HepG2 (cell line): ENCODE results near the gene C16orf90. TPM values are rescaled to one million over a fixed set of nuclear protein-coding genes. Genes with fewer than 3 reads are reported as not detected.

Source experiments
- ATAC-seq: fragments of 200-7000 bp; cut with Tn5 transposase; 3 replicates; pipeline ENCODE4 v1.9.1; 2020; ENCODE audit warnings: mild to moderate bottlenecking, moderate library complexity
- BruUV-seq: library from RNA; stranded (reverse); fragments of 400-500 nt; replicated peaks from 2 replicates; lab custom pipeline; 2021; lab: Mats Ljungman, UMichigan
- CTCF ChIA-PET: fragments of 300-600 bp; formaldehyde crosslinking; extraction: SDS; loops from one replicate; lab custom pipeline; 2021; ENCODE audit warnings: low total read pairs, inconsistent platforms, low intra/inter-chr PET ratio; lab: Yijun Ruan, JAX
- POLR2A ChIA-PET: fragments of 350-600 bp; sonication (Branson Sonifier 250); formaldehyde crosslinking; loops from one replicate; lab custom pipeline; 2020; ENCODE audit warnings: antibody characterized with exemption, inconsistent platforms; lab: Yijun Ruan, JAX
- DNase-seq: peaks from one replicate; pipeline ENCODE4 v3.0.0-alpha.2; 2015; ENCODE audit warnings: low spot score
- FAIRE-seq: peaks from 3 replicates; lab custom pipeline; 2011; peaks lifted over from hg19 to GRCh38; lab: Jason Lieb, UNC
- H2AFZ ChIP-seq: one replicate; pipeline ENCODE4 v1.6.1; 2011; ENCODE audit warnings: low read length, inconsistent platforms
- H3K27ac ChIP-seq: fragments of 300-600 bp; 3 replicates; pipeline ENCODE4 v1.8.0; 2011; ENCODE audit warnings: mixed run types, mild to moderate bottlenecking, mixed read lengths, low read length, inconsistent platforms; ENCODE audit not compliant: insufficient read depth; ENCODE audit errors: extremely low read length
- H3K27me3 ChIP-seq, 2 experiments: fragments of 200-600 bp in 1 of 2; 2 replicates in 1 of 2; 3 replicates in 1 of 2; pipeline versions ENCODE4 v1.6.0 to v1.8.0; 2011; ENCODE audit warnings: low read length in 2 of 2, mild to moderate bottlenecking in 2 of 2, moderate library complexity in 2 of 2, inconsistent platforms in 1 of 2; ENCODE audit not compliant: insufficient read depth in 2 of 2, control insufficient read depth in 1 of 2
- H3K36me3 ChIP-seq, 2 experiments: fragments of 200-600 bp in 1 of 2; replicated peaks in 1 of 2; 2 replicates in 1 of 2; 3 replicates in 1 of 2; pipeline versions ENCODE4 v1.5.1 to v1.8.0; 2011; ENCODE audit warnings: low read length in 2 of 2, inconsistent platforms in 1 of 2; ENCODE audit not compliant: insufficient read depth in 2 of 2, control insufficient read depth in 1 of 2
- H3K4me1 ChIP-seq: 2 replicates; pipeline ENCODE4 v1.5.1; 2012; ENCODE audit warnings: low read length, inconsistent platforms; ENCODE audit not compliant: insufficient read depth
- H3K4me2 ChIP-seq: 2 replicates; pipeline ENCODE4 v1.6.0; 2011; ENCODE audit warnings: low read depth, low read length, inconsistent platforms
- H3K4me3 ChIP-seq, 3 experiments: fragments of 200-600 bp in 1 of 3; sonication (generic), shearing (Covaris generic) in 1 of 3; replicated peaks in 1 of 3; 2 replicates each; pipeline ENCODE4 v1.5.1; 2011 to 2016; ENCODE audit warnings: low read length in 3 of 3, inconsistent platforms in 2 of 3, low read depth in 2 of 3, mild to moderate bottlenecking in 2 of 3, control low read depth in 1 of 3, mixed read lengths in 1 of 3; ENCODE audit not compliant: insufficient read depth in 1 of 3
- H3K79me2 ChIP-seq: one replicate; pipeline ENCODE4 v1.6.1; 2011; ENCODE audit warnings: low read length, inconsistent platforms; ENCODE audit not compliant: insufficient read depth
- H3K9ac ChIP-seq: 2 replicates; pipeline ENCODE4 v1.6.0; 2011; ENCODE audit warnings: mild to moderate bottlenecking, low read depth, low read length, inconsistent platforms; ENCODE audit not compliant: insufficient read depth
- H3K9me3 ChIP-seq: 2 replicates; pipeline ENCODE4 v1.5.1; 2012; ENCODE audit warnings: mild to moderate bottlenecking, low read length
- H4K20me1 ChIP-seq: 2 replicates; pipeline ENCODE4 v1.6.0; 2011; ENCODE audit warnings: inconsistent platforms, mild to moderate bottlenecking, low read length, moderate library complexity; ENCODE audit not compliant: insufficient read depth
- ARNTL ChIP-seq: sonication (generic); formaldehyde crosslinking; IDR thresholded peaks from 2 replicates; pipeline ENCODE4 v1.4.0; 2020; ENCODE audit warnings: mild to moderate bottlenecking, missing genetic modification reagents
- ATF5 ChIP-seq: sonication (generic); formaldehyde crosslinking; IDR thresholded peaks from 2 replicates; pipeline ENCODE4 v1.4.0; 2020; ENCODE audit warnings: mild to moderate bottlenecking, low read depth, missing genetic modification reagents
- JARID2 ChIP-seq: sonication (generic); formaldehyde crosslinking; IDR thresholded peaks from 2 replicates; pipeline ENCODE4 v1.8.1; 2023; ENCODE audit warnings: missing genetic modification reagents, inconsistent platforms; ENCODE audit not compliant: insufficient replicate concordance
- PRPF4 ChIP-seq: fragments of 200-400 bp; formaldehyde crosslinking; IDR thresholded peaks from 2 replicates; pipeline ENCODE4 v1.6.1; 2016; ENCODE audit warnings: low read length, low read depth; ENCODE audit not compliant: poor library complexity, severe bottlenecking
- TARDBP ChIP-seq: sonication (generic); formaldehyde crosslinking; IDR thresholded peaks from 2 replicates; pipeline ENCODE4 v1.8.0; 2022; ENCODE audit warnings: mild to moderate bottlenecking, missing genetic modification reagents
- ZNF484 ChIP-seq: sonication (generic); formaldehyde crosslinking; IDR thresholded peaks from 2 replicates; pipeline ENCODE4 v1.5.1; 2020; ENCODE audit warnings: mild to moderate bottlenecking, low read depth, missing genetic modification reagents, borderline replicate concordance
- ZNF496 ChIP-seq: sonication (generic); formaldehyde crosslinking; IDR thresholded peaks from 2 replicates; pipeline ENCODE4 v1.8.1; 2023; ENCODE audit warnings: mild to moderate bottlenecking, moderate library complexity, missing genetic modification reagents; ENCODE audit not compliant: insufficient replicate concordance
- WGBS: methylation state at CpG from one replicate; pipeline ENCODE4 v1.1.6; 2017; ENCODE audit warnings: low lambda C conversion rate; 5-methylcytosine and 5-hydroxymethylcytosine counted together
- in situ Hi-C: cut with HindIII; loops from 2 replicates; pipeline ENCODE4 v1.10.0; 2017; ENCODE audit warnings: low pct_unique_long_range_greater_than_20kb; ENCODE audit not compliant: extremely low pct_ligation_motif_present
- intact Hi-C: fragments of 100-400 bp; cut with micrococcal nuclease; formaldehyde crosslinking; loops from one replicate; pipeline ENCODE4 v1.10.0; 2022; ENCODE audit not compliant: unreplicated experiment
- polyA plus RNA-seq, 8 experiments: library from polyadenylated mRNA; depleted of rRNA in 3 of 8; stranded (reverse) in 7 of 8; unstranded in 1 of 8; fragments of >200 nt; fragmentation: Illumina TruSeq in 4 of 8; extraction: Trizol in 4 of 8; gene quantifications; 2 replicates each; pipeline versions ENCODE4 v1.2.1 to v1.2.3, GENCODE V29; 2011 to 2016; ENCODE audit warnings: low read depth in 4 of 8, missing spikeins in 1 of 8, mixed read lengths in 1 of 8; ENCODE audit not compliant: insufficient read depth in 1 of 8
- total RNA-seq, 5 experiments: library from RNA; depleted of rRNA; stranded (reverse); fragments of >200 nt; fragmentation: Illumina TruSeq; extraction: Trizol; gene quantifications; 2 replicates each; pipeline ENCODE4 v1.2.3, GENCODE V29; 2016; ENCODE audit warnings: low read depth in 1 of 5
- TF ChIP-seq, protein P1 (sequence below): IDR thresholded peaks from 2 replicates; pipeline ENCODE4 v1.6.1; 2016; ENCODE audit warnings: control low read depth

The C16orf90 gene
- total and polyA plus RNA-seq, 2 of the 13 experiments (the other 11 are each of a cell fraction or from before 2014, with no cell fraction given): not detected

DNA sequence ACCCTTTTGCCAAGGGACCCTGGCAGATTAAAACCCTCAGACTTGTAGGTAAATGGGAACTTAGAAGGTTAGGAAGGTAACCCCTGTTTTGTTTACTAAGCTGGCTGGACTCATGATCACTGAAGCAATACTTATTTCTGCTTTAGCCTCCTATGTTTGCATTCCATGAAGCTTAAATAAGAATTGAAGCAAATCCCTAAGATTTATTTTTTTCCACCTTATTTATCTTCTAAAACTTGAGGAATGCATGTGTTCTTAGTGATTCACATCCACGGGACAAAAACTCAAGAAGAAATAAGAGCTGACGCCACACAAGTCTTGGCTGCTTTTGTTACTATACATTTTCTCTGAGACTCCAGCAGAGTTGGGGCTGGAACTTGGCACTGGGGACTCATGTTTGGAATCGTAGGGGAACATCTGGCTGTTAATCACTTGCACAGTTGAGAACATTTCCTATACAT is 41.0 kb upstream of the C16orf90 start:
- no peaks in the 10 kb centered on the region for H3K27me3 ChIP-seq
- H3K9ac ChIP-seq: no peak overlapping the region
- no peak overlapping the region for H3K27ac ChIP-seq
- CTCF ChIA-PET: no interaction called here
- intact Hi-C loops (no loop called here), in situ Hi-C loops (no loop called here)
- H3K36me3 ChIP-seq: peaks cover 4 to 32% of the 10 kb centered on the region in 2 experiments
- 94% methylated on average over 3 of the region's 3 CpGs for WGBS
- ATAC-seq: no peak
- no peak overlapping the region for H3K4me2 ChIP-seq
- no peaks in the 10 kb centered on the region for H3K79me2 ChIP-seq
- FAIRE-seq: no peak
- TF ChIP-seq ZNF484 (CRISPR knock-in tag): no peak
- TF ChIP-seq, protein P1, sequence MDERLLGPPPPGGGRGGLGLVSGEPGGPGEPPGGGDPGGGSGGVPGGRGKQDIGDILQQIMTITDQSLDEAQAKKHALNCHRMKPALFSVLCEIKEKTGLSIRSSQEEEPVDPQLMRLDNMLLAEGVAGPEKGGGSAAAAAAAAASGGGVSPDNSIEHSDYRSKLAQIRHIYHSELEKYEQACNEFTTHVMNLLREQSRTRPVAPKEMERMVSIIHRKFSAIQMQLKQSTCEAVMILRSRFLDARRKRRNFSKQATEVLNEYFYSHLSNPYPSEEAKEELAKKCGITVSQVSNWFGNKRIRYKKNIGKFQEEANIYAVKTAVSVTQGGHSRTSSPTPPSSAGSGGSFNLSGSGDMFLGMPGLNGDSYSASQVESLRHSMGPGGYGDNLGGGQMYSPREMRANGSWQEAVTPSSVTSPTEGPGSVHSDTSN: no peak
- no peak for TF ChIP-seq PRPF4
- no peak for TF ChIP-seq TARDBP (CRISPR knock-in tag)
- TF ChIP-seq ARNTL (CRISPR knock-in tag): no peak
- TF ChIP-seq ATF5 (CRISPR knock-in tag): no peak
- no peak for TF ChIP-seq ZNF496 (CRISPR knock-in tag)
- TF ChIP-seq JARID2 (CRISPR knock-in tag): no peak
- no peaks in the 10 kb centered on the region for H3K9me3 ChIP-seq
- DNase-seq: no peak
- no TSS peak for BruUV-seq
- no peak overlapping the region for H2AFZ ChIP-seq
- POLR2A ChIA-PET: no interaction called here
- H3K4me1 ChIP-seq: no peaks in the 10 kb centered on the region
- H4K20me1 ChIP-seq: no peaks in the 10 kb centered on the region
- no peak overlapping the region for H3K4me3 ChIP-seq
